ENCODE measurements around the gene RBM11. TPM values are rescaled to one million over a fixed set of nuclear protein-coding genes. Genes with fewer than 3 reads are reported as not detected.

Gene RBM11
- total RNA-seq, 6 experiments from 2014 or later: 0.24 to 0.37 TPM; not detected in 4

- intact Hi-C loops (cut with DNase I): no loop called here
- Histone ChIP-seq H3K27ac (no peak overlapping the region), H3K4me1 (no peaks in the 10 kb centered on the region), H3K36me3 (no peaks in the 10 kb centered on the region), H3K9me3 (no peaks in the 10 kb centered on the region), H3K4me3 (no peak overlapping the region), H3K27me3 (no peaks in the 10 kb centered on the region)
- DNase-seq (no peak), ATAC-seq (no peak)
- WGBS (ENCODE audit: insufficient coverage, low coverage, low lambda C conversion rate, missing lambda C conversion rate): 0% methylated on average over 1 of the region's 1 CpG
- no peak for TF ChIP-seq POLR2A (IDR thresholded peaks at IDR 0.05)
Observed at GRCh38 chr21:14263879-14264278, 47.9 kb downstream of the RBM11 start.

GRCh38 chr21:14265023-14265422 is 49.1 kb downstream of the RBM11 start:
- H3K27ac ChIP-seq: no peak overlapping the region
- 76% methylated on average over 2 of the region's 2 CpGs for WGBS (ENCODE audit: insufficient coverage, low coverage, low lambda C conversion rate, missing lambda C conversion rate)
- TF ChIP-seq POLR2A (IDR thresholded peaks at IDR 0.05): no peak
- no peak for TF ChIP-seq CTCF (IDR thresholded peaks at IDR 0.05)
- ATAC-seq: no peak
- H3K36me3 ChIP-seq: no peaks in the 10 kb centered on the region
- no peak for DNase-seq
- no peak overlapping the region for H3K4me3 ChIP-seq
- no peaks in the 10 kb centered on the region for H3K9me3 ChIP-seq
- intact Hi-C loops (cut with DNase I): no loop called here
- no peaks in the 10 kb centered on the region for H3K27me3 ChIP-seq
- no peaks in the 10 kb centered on the region for H3K4me1 ChIP-seq

GRCh38 chr21:14267076-14267475 is 51.1 kb downstream of the RBM11 start:
- no peaks in the 10 kb centered on the region for H3K36me3 ChIP-seq
- no peak overlapping the region for H3K27ac ChIP-seq
- H3K27me3 ChIP-seq: no peaks in the 10 kb centered on the region
- intact Hi-C loops (cut with DNase I): no loop called here
- H3K9me3 ChIP-seq: no peaks in the 10 kb centered on the region
- H3K4me3 ChIP-seq: no peak overlapping the region
- no peak for ATAC-seq
- H3K4me1 ChIP-seq: no peaks in the 10 kb centered on the region
- no peak for DNase-seq
- no peak for TF ChIP-seq CTCF (IDR thresholded peaks at IDR 0.05)
- no peak for TF ChIP-seq POLR2A (IDR thresholded peaks at IDR 0.05)

- intact Hi-C loops (cut with DNase I): no loop called here
- H3K27ac ChIP-seq: no peak overlapping the region
- no peaks in the 10 kb centered on the region for H3K36me3 ChIP-seq
- H3K27me3 ChIP-seq: no peaks in the 10 kb centered on the region
- no peaks in the 10 kb centered on the region for H3K9me3 ChIP-seq
- H3K4me3 ChIP-seq: no peak overlapping the region
- H3K4me1 ChIP-seq: no peaks in the 10 kb centered on the region
- TF ChIP-seq CTCF (IDR thresholded peaks at IDR 0.05): no peak
- TF ChIP-seq POLR2A (IDR thresholded peaks at IDR 0.05): no peak
- DNase-seq (no peak), ATAC-seq (no peak)
- 83% methylated on average over 2 of the region's 2 CpGs for WGBS (ENCODE audit: insufficient coverage, low coverage, low lambda C conversion rate, missing lambda C conversion rate)
Observed at GRCh38 chr21:14270631-14271030, 54.7 kb downstream of the RBM11 start.

GRCh38 chr21:14271053-14271452 is 55.1 kb downstream of the RBM11 start:
- no peak for ATAC-seq

More at GRCh38 chr21:14271053-14271452, 55.1 kb downstream of the RBM11 start:
- Histone ChIP-seq H3K9me3 (no peaks in the 10 kb centered on the region), H3K36me3 (no peaks in the 10 kb centered on the region), H3K4me1 (no peaks in the 10 kb centered on the region), H3K27me3 (no peaks in the 10 kb centered on the region), H3K4me3 (no peak overlapping the region), H3K27ac (no peak overlapping the region)
- TF ChIP-seq POLR2A (IDR thresholded peaks at IDR 0.05): no peak
- TF ChIP-seq CTCF (IDR thresholded peaks at IDR 0.05): no peak
- DNase-seq: no peak
- intact Hi-C loops (cut with DNase I): no loop called here
- 78% methylated on average over 3 of the region's 3 CpGs for WGBS (ENCODE audit: insufficient coverage, low coverage, low lambda C conversion rate, missing lambda C conversion rate)
